ENCODE results near the gene NRXN3.

NRXN3 gene

GRCh38 chr14:79598339-79598738, 1428.2 kb downstream of the NRXN3 start:
- no peak for DNase-seq

GRCh38 chr14:79599239-79599638, 1429.1 kb downstream of the NRXN3 start:
- no peak for DNase-seq

GRCh38 chr14:79600406-79600805, 1430.2 kb downstream of the NRXN3 start:
- no peak for DNase-seq

GRCh38 chr14:79601579-79601978, 1431.4 kb downstream of the NRXN3 start:
- no peak for DNase-seq

GRCh38 chr14:79602045-79602444, 1431.9 kb downstream of the NRXN3 start:
- DNase-seq, result no peak

GRCh38 chr14:79602742-79603141, 1432.6 kb downstream of the NRXN3 start:
- DNase-seq, result no peak

GRCh38 chr14:79605849-79606248, 1435.7 kb downstream of the NRXN3 start:
- no peak for DNase-seq

- DNase-seq, result no peak
Observed at GRCh38 chr14:79608446-79608845, 1438.3 kb downstream of the NRXN3 start.

GRCh38 chr14:79613625-79614024, 1443.5 kb downstream of the NRXN3 start:
- no peak for DNase-seq

- DNase-seq, result no peak
Observed at GRCh38 chr14:79614448-79614847, 1444.3 kb downstream of the NRXN3 start.

- no peak for DNase-seq
Observed at GRCh38 chr14:79627058-79627457, 1456.9 kb downstream of the NRXN3 start.

GRCh38 chr14:79629411-79630287, 1459.5 kb downstream of the NRXN3 start:
- DNase-seq, result no peak

- no peak for DNase-seq
Observed at GRCh38 chr14:79630288-79630960, 1460.3 kb downstream of the NRXN3 start.

GRCh38 chr14:79631276-79631675, 1461.1 kb downstream of the NRXN3 start:
- DNase-seq, result no peak

- peak in 3 of 56 donors; percentile 1 to 14 (median 1) for DNase-seq
Observed at GRCh38 chr14:79638672-79639266, 1468.6 kb downstream of the NRXN3 start.

GRCh38 chr14:79639613-79640012, 1469.4 kb downstream of the NRXN3 start:
- no peak for DNase-seq

GRCh38 chr14:79641371-79641770, 1471.2 kb downstream of the NRXN3 start:
- no peak for DNase-seq

- DNase-seq, result no peak
Observed at GRCh38 chr14:79643132-79643531, 1473.0 kb downstream of the NRXN3 start.

- DNase-seq, result no peak
Observed at GRCh38 chr14:79645753-79646362, 1475.7 kb downstream of the NRXN3 start.

GRCh38 chr14:79649856-79650255, 1479.7 kb downstream of the NRXN3 start:
- DNase-seq, result no peak

- DNase-seq, result no peak
Observed at GRCh38 chr14:79652513-79653307, 1482.5 kb downstream of the NRXN3 start.
